Right lobe of liver (tissue), 4 donors: Measurements from ENCODE around the gene HPS5.

Source experiments
- POLR2A ChIP-seq: fragments of 450-650 bp; IDR thresholded peaks from one replicate; pipeline ENCODE4 v1.6.1; 2017; ENCODE audit warnings: antibody characterized with exemption, mild to moderate bottlenecking
- TF ChIP-seq, protein P1 (sequence below), 4 donors: fragments of 200-600 bp in 3 of 4; fragments of 450-650 bp in 1 of 4; IDR thresholded peaks; one replicate each; pipeline versions ENCODE4 v1.5.1 to v1.8.0; 2016 to 2022; ENCODE audit warnings: antibody characterized with exemption in 4 of 4, mild to moderate bottlenecking in 2 of 4
- donor health status: DM: no; HTN: no; CAD: no.
- donor health status: DM: no; HTN: no; CAD: no.
- donor health status: DM: no; HTN: yes; CAD: no.

DNA sequence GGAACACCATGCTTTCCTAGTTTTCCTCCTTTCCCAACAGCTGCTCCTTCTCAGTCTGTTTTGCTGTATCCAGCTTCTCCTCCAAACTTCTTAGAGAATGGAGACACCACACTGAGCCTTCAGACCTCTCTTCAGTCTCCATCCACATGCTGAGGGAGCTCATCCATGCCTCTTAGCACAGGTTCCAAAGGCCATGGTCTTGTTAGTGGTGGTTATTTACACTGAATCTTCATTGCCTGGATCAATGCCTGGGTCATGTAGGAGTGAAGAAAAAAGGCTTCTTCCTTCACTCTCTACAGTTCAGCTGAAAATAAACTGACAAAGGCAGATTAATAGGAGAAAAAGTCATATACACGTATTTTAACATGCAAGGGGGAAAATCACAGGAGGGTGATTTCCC is 82.3 kb downstream of the HPS5 start:
- TF ChIP-seq, protein P1, sequence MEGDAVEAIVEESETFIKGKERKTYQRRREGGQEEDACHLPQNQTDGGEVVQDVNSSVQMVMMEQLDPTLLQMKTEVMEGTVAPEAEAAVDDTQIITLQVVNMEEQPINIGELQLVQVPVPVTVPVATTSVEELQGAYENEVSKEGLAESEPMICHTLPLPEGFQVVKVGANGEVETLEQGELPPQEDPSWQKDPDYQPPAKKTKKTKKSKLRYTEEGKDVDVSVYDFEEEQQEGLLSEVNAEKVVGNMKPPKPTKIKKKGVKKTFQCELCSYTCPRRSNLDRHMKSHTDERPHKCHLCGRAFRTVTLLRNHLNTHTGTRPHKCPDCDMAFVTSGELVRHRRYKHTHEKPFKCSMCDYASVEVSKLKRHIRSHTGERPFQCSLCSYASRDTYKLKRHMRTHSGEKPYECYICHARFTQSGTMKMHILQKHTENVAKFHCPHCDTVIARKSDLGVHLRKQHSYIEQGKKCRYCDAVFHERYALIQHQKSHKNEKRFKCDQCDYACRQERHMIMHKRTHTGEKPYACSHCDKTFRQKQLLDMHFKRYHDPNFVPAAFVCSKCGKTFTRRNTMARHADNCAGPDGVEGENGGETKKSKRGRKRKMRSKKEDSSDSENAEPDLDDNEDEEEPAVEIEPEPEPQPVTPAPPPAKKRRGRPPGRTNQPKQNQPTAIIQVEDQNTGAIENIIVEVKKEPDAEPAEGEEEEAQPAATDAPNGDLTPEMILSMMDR (IDR thresholded peaks at IDR 0.05), result no peak
- TF ChIP-seq POLR2A, result no peak
